GM19468 (cell line): ENCODE measurements around the gene S100A14.
"Not testable (repeated sequence)": the region's sequence is repeated elsewhere in the genome, so short reads cannot be mapped to it uniquely, and the experiment has no call there.

Experiments
- ATAC-seq: cut with Tn5 transposase; IDR thresholded peaks from one replicate; pipeline ENCODE4 v1.9.1; 2021; ENCODE audit warnings: mild to moderate bottlenecking, moderate library complexity, moderate number of reproducible peaks; ENCODE audit not compliant: unreplicated experiment; ENCODE audit errors: extremely low read depth

The S100A14 gene

DNA sequence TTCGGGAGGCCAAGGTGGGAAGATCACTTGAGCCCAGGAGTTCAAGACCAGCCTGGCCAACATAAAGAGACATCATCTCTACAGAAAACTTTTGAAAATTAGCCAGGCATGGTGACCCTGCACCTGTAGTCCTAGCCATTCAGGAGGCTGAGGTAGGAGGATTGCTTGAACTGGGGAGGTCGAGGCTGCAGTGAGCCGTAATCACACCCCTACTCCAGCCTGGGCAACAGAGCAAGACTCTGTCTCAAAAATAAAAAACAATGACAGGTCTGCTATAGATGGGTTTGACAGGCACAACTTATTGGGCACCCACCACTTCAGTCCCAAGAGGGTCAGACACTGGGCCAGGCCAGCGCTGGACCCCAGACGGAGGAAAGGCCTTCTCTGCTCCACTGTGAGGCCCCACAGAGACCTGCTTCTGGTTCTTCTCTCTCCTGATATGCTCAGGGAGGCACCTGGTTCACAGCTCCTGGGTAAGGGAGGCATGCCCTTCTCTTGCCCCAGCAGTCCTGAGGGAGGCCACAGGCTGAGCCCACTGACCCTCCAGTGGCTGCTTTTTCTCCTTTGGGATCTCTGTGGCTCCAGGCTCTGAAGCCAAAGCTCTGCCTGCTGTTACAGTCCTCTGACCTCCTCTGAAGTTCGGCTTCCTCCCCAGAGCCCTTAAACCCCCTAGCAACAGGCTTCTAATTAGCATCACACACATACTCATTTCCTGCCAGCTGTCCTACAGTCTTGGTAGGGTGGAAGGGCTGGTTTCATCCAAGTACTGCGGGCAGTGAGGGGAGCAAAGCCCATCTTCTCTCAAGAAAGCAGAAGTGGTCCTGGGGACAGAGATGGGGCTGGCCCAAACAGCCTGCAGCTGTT lies 17.6 kb downstream of the S100A14 start:
- ATAC-seq: peak; percentile 92

DNA sequence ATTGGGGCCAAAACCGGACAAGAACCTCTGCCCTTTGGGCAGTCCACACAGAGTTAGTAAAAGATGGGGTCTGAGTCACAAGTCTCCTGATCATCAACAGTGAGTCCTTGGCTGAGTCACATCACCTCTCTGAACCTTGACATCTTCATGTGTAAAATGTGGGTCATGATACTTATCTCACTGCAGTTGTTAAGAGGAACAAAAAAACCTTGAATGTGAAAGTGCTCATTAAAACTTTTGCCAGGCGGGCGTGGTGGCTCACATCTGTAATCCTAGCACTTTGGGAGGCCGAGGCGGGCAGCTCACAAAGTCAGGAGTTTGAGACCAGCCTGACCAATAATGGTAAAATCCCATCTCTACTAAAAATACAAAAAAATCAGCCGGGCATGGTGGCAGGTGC lies 18.9 kb downstream of the S100A14 start:
- ATAC-seq: no peak

DNA sequence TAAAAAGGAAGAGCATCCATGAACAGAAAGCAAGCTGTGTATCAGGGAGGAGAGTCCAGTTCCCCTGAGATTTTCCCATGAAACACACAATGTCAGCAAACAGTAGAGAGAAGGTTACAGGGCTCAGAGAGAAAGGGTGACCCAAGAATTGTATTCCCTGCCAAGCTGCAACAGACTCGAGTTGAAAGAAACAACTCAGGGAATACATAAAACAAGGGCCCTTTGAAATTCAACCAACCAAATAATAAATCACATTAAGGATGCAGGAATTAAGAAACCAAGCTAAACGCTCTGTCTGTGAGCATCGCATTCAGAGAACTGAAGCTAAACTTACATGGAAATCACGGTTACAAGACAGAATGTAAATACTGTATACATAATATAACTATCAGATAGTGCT lies 23.4 kb downstream of the S100A14 start:
- no peak for ATAC-seq

DNA sequence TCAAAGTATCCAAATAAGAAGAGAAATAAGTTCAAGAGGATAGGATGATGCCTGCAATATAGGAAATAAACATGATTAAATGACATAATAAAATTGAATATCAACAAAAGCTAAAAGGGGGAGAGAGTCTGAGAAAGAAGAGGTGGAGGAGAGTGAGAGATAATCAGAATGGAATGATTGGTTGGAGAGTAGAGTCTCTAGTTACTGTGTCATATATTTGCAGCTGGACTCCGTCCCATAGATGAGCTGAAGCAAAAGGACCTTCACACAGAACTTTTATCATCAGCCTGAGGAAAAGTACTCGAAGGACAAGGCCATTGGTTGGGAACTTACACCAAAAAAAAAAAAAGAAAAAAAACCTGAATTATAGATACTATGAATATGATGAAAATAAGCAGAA lies 27.6 kb downstream of the S100A14 start:
- no peak for ATAC-seq

DNA sequence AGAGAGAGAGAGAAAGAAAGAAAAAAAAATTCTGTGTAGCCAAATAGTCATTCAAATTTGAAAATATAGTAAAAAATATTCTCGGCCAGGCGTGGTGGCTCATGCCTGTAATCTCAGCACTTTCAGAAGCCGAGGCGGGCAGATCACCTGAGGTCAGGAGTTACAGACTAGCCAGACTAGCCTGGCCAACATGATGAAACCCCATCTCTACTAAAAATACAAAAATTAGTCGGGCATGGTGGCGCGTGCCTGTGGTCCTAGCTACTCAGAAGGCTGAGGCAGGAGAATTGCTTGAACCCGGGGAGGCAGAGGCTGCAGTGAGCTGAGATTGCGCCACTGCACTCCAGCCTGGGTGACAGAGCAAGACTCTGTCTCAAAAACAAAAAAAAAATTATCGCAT lies 28.1 kb downstream of the S100A14 start:
- not testable (repeated sequence) for ATAC-seq

DNA sequence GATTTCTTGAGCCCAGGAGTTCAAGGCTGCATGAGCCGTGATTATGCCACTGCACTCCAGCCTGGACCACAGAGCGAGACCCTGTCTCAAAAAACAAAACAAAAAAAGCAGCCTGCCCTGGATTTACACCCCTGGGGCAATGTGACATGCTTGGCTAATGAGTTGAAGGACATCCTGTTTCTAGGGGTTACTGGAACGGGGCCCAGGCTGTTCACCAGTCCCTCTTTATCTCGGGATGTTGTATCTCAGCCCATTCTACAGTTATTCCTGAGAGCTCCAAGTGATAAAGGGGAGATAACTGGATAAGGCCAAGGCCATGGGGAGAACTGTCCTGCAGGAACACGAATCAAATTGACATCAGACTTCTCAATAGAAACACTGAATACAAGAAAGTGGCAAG lies 28.8 kb downstream of the S100A14 start:
- no peak for ATAC-seq

DNA sequence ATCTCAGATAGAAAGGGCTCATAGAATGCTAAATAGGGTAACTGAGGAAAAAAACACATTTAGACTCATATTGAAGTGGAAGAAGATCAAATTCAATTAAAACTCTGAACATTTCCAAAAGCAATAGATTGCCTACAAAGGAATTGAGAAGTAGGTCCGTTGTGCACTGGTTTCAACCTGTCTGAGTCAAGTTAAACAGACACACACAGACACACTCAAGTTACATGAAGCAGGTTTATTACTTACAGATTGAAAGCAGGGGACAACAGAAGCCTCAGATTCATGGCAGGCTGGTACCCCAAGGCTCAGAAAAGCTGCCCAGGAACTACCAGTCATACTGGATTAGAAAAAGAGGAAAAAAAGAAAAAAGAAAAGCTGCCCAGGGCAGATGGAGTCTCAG lies 29.8 kb downstream of the S100A14 start:
- ATAC-seq: no peak

DNA sequence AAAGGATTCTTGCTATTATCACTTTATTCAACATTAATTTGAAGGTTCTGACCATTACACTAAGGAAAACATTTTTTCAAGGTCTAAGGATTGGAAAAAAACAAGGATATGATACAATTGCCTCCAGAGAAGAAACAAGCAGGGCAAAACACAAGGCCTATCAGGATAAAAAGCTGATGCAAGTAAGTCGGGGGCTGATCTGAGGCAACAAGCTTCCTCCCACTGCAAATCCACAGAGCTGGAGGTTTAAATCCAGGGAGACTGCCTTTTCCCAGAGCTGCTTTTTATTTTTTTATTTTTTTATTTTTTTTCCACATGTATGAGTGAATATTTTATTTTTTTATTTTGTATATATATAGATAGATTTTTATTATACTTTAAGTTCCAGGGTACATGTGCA lies 31.1 kb downstream of the S100A14 start:
- no peak for ATAC-seq

DNA sequence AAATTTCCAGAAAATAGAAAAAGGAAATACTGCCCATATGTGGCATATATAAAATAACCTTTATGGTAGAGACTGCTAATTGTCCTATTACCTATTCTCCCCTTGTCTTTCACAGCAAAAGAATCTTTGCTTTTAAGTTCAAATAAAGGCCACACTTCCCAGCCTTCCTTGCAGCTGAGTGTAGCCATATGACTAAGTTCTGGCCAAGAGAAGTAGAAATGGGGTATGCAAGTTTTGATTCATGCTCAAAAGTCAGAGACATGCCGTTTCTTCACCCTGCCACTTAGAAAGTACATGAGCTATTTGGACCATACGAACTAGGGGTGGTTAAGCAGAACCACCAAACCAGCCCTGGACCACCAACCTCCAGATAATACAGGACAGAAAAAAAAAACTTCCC lies 32.1 kb downstream of the S100A14 start:
- ATAC-seq: no peak

DNA sequence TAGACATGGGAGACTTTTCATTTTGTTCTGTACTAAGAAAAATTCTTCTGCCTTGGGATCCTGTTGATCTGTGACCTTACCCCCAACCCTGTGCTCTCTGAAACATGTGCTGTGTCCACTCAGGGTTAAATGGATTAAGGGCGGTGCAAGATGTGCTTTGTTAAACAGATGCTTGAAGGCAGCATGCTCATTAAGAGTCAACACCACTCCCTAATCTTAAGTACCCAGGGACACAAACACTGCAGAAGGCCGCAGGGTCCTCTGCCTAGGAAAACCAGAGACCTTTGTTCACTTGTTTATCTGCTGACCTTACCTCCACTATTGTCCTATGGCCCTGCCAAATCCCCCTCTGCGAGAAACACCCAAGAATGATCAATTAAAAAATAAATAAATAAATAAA lies 32.6 kb downstream of the S100A14 start:
- ATAC-seq: not testable (repeated sequence)

DNA sequence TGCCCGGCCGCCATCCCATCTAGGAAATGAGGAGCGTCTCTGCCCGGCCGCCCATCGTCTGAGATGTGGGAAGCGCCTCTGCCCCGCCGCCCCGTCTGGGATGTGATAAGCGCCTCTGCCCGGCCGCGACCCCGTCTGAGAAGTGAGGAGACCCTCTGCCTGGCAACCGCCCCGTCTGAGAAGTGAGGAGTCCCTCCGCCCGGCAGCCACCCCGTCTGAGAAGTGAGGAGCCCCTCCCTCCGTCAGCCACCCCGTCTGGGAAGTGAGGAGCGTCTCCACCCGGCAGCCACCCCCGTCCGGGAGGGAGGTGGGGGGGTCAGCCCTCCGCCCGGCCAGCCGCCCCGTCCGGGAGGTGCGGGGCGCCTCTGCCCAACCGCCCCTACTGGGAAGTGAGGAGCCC lies 33.3 kb downstream of the S100A14 start:
- not testable (repeated sequence) for ATAC-seq

DNA sequence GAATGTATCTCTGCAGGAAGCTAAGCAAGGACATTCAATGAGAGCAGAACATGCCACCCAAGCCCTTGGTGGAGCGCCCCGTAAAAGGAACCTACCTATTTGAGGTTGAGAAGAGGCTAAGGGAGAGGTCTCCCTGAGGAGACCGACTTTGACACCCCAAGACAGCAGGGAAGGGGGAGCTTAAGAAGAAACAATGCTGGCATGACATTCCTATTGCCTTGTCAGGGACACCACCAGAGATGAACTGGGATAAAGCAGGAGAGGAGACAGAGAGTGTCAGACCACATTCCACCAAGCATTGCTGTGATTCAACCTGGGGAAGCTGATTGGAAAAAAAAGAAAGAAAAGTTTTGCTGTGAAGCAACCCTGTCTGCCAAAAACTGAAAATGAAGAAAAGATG lies 37.2 kb downstream of the S100A14 start:
- ATAC-seq: no peak

DNA sequence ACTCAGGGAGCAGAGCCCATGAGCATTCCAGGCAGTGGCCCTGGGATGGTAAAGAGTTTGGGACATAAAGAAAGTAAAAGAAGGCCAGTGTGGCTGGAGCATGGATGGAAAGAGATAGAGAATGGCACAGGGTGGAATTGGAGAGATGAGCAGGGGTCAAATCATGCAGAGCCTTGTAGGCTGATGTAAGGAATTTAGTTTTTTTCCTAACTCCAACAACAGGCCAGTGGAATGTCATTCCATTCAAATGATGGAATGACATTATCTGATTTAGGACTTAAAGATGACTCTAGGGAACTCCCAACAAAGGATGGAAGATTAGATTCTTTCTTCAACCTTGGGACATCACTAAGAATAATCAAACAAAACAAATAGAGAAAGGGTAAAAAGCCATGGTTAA lies 37.6 kb downstream of the S100A14 start:
- ATAC-seq: no peak

DNA sequence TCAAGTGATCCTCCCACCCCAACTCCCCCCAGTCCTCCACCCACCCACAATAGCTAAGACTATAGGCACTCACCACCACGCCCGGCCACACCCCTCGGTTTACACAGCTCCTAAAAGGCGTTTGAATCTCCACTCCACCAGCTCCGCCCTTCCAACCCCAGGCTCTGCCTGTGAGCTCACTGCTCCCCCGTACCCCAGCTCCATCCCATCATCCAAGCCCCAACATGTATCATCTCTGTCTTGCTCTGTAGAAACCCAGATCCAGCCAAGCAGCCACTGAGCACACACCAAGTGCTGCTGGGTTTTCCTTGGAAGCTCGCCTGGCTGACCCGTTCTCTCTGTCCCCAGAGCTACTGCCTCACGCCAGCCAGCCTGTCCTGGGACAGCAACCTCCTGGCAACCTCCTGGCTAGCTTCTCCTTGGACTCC lies 38.5 kb downstream of the S100A14 start:
- ATAC-seq: no peak

DNA sequence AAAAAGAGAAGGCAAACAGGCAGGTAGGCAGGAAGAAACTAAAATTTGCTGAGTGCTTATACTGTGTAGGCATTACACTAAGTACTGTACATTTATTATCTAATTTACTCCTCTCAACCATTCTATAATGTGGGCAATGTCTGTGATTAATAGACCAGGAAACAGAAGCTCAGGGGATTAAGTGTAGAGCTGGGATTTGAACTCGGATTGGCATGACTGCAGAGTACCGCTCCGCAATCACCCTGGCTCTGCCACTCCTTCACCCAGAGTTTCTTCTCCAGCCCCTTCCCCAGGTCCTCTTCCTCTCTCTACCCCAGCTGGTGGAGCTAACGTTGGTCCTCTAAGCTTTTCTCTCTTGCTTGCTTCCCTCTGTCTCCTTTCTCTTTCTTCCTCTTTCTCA lies 39.0 kb downstream of the S100A14 start:
- no peak for ATAC-seq

DNA sequence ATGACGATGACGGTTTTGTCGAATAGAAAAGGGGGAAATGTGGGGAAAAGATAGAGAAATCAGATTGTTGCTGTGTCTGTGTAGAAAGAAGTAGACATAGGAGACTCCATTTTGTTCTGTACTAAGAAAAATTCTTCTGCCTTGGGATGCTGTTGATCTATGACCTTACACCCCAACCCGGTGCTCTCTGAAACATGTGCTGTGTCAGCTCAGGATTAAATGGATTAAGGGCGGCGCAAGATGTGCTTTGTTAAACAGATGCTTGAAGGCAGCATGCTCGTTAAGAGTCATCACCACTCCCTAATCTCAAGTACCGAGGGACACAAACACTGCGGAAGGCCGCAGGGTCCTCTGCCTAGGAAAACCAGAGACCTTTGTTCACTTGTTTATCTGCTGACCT lies 40.6 kb downstream of the S100A14 start:
- not testable (repeated sequence) for ATAC-seq

DNA sequence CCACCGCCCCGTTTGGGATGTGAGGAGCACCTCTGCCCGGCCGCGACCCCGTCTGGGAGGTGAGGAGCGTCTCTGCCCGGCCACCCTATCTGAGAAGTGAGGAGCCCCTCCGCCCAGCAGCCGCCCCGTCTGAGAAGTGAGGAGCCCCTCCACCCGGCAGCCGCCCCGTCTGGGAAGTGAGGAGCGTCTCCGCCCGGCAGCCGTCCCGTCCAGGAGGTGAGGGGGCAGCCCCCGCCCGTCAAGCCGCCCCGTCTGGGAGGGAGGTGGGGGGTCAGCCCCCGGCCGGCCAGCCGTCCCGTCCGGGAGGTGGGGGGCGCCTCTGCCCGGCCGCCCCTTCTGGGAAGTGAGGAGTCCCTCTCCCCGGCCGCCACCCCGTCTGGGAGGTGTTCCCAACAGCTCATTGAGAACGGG lies 41.0 kb downstream of the S100A14 start:
- not testable (repeated sequence) for ATAC-seq

DNA sequence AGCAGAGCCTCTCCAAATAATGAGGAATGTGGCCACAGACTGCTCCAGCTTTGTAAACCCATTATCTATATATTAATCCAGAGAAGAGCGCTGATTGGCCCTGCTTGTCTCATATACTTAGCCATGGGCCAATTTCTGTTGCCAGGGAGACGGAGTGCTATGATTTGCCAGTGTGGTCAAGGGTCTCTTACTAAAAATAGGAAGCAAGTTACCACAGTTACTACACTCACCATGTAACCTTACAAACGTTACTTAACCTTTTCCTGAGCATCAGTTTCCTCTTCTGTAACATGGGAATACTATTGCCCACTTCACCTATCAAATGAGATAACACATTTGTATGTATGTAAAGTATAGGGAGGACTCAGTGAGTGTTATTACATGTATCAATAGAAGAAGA lies 42.8 kb downstream of the S100A14 start:
- ATAC-seq: no peak

DNA sequence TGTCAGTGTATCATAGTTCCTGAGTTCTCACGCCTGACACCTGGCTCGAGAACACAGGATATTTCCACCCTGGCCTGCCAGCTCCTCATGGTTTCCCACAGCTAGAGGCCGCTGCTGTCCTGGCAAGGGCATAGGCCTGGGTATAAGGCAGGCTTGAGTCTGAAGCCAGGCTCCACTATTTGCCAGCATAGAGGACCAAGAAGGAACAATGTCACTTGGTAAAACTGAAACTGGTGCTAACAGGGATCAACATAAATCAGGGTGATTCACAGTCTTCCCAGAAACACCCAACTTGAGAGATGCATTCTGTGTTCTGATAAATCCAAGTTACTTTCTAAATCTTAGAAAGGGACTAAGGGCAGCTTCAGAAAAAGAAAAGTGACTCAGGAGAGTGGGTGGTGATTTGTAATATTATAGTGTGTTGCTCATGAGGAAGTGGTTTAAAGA lies 43.5 kb downstream of the S100A14 start:
- ATAC-seq: peak; percentile 26

DNA sequence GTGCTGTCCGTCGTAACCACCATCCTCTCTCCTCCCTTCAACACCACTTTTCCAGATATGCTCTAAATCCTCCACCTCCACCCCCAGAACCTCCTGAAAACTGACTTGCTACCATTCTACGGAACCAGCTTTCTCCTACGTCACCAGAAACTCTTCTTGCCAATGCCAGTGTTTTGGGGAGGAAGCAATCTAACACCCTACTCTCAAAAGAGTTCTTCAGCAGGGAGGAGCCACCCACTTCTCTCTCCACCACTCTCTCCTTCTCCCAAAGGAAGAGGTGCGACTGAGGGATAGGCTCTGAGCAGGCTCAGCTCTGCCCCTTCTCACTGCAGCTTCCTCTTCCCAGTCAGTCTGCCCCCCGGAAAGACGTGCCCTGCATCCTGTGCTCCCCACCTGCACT lies 44.4 kb downstream of the S100A14 start:
- ATAC-seq: no peak

DNA sequence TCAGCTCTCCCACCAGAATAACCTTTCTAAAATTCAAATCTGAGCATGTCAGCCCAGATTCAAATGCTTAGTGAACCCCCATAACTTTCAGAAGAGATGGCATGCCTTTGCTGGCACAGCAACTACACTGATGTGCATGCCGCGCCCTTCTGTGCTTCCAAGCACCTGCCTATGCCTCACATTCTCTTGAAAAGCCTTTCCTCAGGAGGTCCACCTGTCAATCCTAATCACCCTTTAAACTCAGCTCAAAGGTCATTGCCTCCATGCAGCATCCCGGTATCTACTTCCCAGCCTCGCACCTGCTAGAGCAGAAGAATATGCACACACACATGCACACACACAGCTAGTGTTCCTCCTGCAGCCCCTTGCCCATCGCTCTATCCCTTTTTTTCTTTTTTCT lies 45.3 kb downstream of the S100A14 start:
- no peak for ATAC-seq

DNA sequence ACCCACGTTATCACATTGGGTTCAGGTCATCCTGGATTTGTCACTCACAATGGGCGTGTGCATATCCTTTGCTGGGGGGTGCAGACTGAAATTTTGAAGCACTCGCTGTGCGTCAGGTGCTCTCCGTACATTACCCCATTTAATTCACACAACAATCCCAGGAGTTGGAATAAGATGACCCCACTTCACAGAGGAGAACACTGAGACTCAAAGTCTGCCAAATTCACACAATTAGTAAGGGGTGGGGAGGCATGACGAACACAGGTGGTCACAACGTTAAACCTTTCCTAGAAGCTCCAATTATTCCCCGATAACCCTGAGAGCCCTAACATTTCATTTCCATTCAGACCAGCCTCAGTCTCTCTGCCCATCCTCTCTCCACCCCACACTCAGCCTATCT lies 46.7 kb downstream of the S100A14 start:
- ATAC-seq: no peak
